SJCRH30 (cell line): ENCODE results near the gene CAPS2. TPM values are rescaled to one million over a fixed set of nuclear protein-coding genes. Genes with fewer than 3 reads are reported as not detected.
A peak's percentile ranks its signal among the peaks of the same experiment; 100 is the strongest.

ENCODE experiments used
- DNase-seq, 2 experiments: peaks; one replicate each; pipeline ENCODE4 v3.0.0-alpha.2; 2015 to 2020
- H3K27ac ChIP-seq: fragments of 250-450 bp; sonication (Bioruptor Pico); 2 replicates; pipeline ENCODE4 v1.5.1; 2020; ENCODE audit warnings: mild to moderate bottlenecking, moderate library complexity
- H3K27me3 ChIP-seq: fragments of 250-450 bp; sonication (Bioruptor Pico); 2 replicates; pipeline ENCODE4 v1.5.1; 2020; ENCODE audit warnings: mild to moderate bottlenecking, moderate library complexity
- H3K36me3 ChIP-seq: fragments of 250-450 bp; sonication (Bioruptor Pico); 2 replicates; pipeline ENCODE4 v1.5.1; 2020; ENCODE audit warnings: mild to moderate bottlenecking, moderate library complexity
- H3K4me1 ChIP-seq: fragments of 250-450 bp; sonication (Bioruptor Pico); 2 replicates; pipeline ENCODE4 v1.5.1; 2020; ENCODE audit warnings: mild to moderate bottlenecking, moderate library complexity
- H3K4me3 ChIP-seq: fragments of 250-450 bp; sonication (Bioruptor Pico); 2 replicates; pipeline ENCODE4 v1.5.1; 2020; ENCODE audit warnings: mild to moderate bottlenecking, moderate library complexity
- H3K9me3 ChIP-seq: fragments of 250-450 bp; sonication (Bioruptor Pico); replicated peaks from 2 replicates; pipeline ENCODE4 v1.5.1; 2020; ENCODE audit warnings: mild to moderate bottlenecking, moderate library complexity
- total RNA-seq: library from RNA; depleted of rRNA; stranded (reverse); fragments of >200 nt; shearing (Covaris generic); gene quantifications from 2 replicates; pipeline ENCODE4 v1.2.3, GENCODE V29; 2014

The CAPS2 gene
- total RNA-seq, 1 experiment from 2014 or later, result 1.1 TPM

- no peak for DNase-seq
- H3K4me1 ChIP-seq, result no peaks in the 10 kb centered on the region; the same call in 1 of the 2 replicates
- no peak overlapping the region for H3K4me3 ChIP-seq
- no peaks in the 10 kb centered on the region for H3K27me3 ChIP-seq
- no peak overlapping the region for H3K27ac ChIP-seq
- H3K9me3 ChIP-seq, result no peaks in the 10 kb centered on the region
- no peaks in the 10 kb centered on the region for H3K36me3 ChIP-seq
Observed at GRCh38 chr12:75327642-75328041, 2.5 kb downstream of the CAPS2 start.

GRCh38 chr12:75323663-75324062 lies 6.5 kb downstream of the CAPS2 start:
- Histone ChIP-seq H3K9me3 (no peaks in the 10 kb centered on the region), H3K4me3 (no peak overlapping the region), H3K4me1 (no peaks in the 10 kb centered on the region), H3K36me3 (no peaks in the 10 kb centered on the region), H3K27ac (no peak overlapping the region), H3K27me3 (no peaks in the 10 kb centered on the region)
- no peak for DNase-seq

- H3K4me1 ChIP-seq, result no peaks in the 10 kb centered on the region
- H3K27me3 ChIP-seq, result no peaks in the 10 kb centered on the region
- no peak for DNase-seq
- H3K27ac ChIP-seq, result no peak overlapping the region
- no peaks in the 10 kb centered on the region for H3K9me3 ChIP-seq
- H3K36me3 ChIP-seq, result no peaks in the 10 kb centered on the region
- H3K4me3 ChIP-seq, result no peak overlapping the region
Observed at GRCh38 chr12:75322464-75322863, 7.7 kb downstream of the CAPS2 start.

- H3K4me3 ChIP-seq, result no peak overlapping the region
- no peaks in the 10 kb centered on the region for H3K9me3 ChIP-seq
- no peaks in the 10 kb centered on the region for H3K36me3 ChIP-seq
- DNase-seq, result no peak
- no peaks in the 10 kb centered on the region for H3K27me3 ChIP-seq
- H3K4me1 ChIP-seq, result no peaks in the 10 kb centered on the region
- H3K27ac ChIP-seq, result no peak overlapping the region
Observed at GRCh38 chr12:75317784-75318183, 12.3 kb downstream of the CAPS2 start.

- DNase-seq, result no peak
- no peaks in the 10 kb centered on the region for H3K36me3 ChIP-seq
- H3K4me1 ChIP-seq, result no peaks in the 10 kb centered on the region
- no peaks in the 10 kb centered on the region for H3K9me3 ChIP-seq
- no peaks in the 10 kb centered on the region for H3K27me3 ChIP-seq
- H3K27ac ChIP-seq, result no peak overlapping the region
- no peak overlapping the region for H3K4me3 ChIP-seq
Observed at GRCh38 chr12:75315518-75315917, 14.6 kb downstream of the CAPS2 start.

GRCh38 chr12:75311369-75311768 lies 18.8 kb downstream of the CAPS2 start:
- no peaks in the 10 kb centered on the region for H3K27me3 ChIP-seq
- H3K36me3 ChIP-seq, result no peaks in the 10 kb centered on the region

GRCh38 chr12:75308279-75308678 lies 21.8 kb downstream of the CAPS2 start:
- DNase-seq, result no peak
- Histone ChIP-seq H3K36me3 (no peaks in the 10 kb centered on the region), H3K27ac (no peak overlapping the region), H3K27me3 (no peaks in the 10 kb centered on the region), H3K4me1 (no peaks in the 10 kb centered on the region), H3K9me3 (no peaks in the 10 kb centered on the region; the same call in 1 of the 2 replicates), H3K4me3 (no peak overlapping the region)

More at GRCh38 chr12:75311369-75311768, 18.8 kb downstream of the CAPS2 start:
- H3K4me3 ChIP-seq, result no peak overlapping the region
- DNase-seq, result no peak
- no peak overlapping the region for H3K27ac ChIP-seq
- no peaks in the 10 kb centered on the region; the same call in 1 of the 2 replicates for H3K9me3 ChIP-seq
- H3K4me1 ChIP-seq, result no peaks in the 10 kb centered on the region

GRCh38 chr12:75305412-75306332 lies 24.5 kb downstream of the CAPS2 start:
- Histone ChIP-seq H3K4me3 (no peak overlapping the region), H3K4me1 (no peaks in the 10 kb centered on the region), H3K9me3 (no peaks in the 10 kb centered on the region; the same call in 1 of the 2 replicates), H3K36me3 (no peaks in the 10 kb centered on the region), H3K27me3 (no peaks in the 10 kb centered on the region), H3K27ac (no peak overlapping the region)
- DNase-seq, result no peak

GRCh38 chr12:75302781-75303180 lies 27.3 kb downstream of the CAPS2 start:
- H3K4me3 ChIP-seq, result no peak overlapping the region
- H3K27ac ChIP-seq, result no peak overlapping the region
- no peaks in the 10 kb centered on the region; the same call in 1 of the 2 replicates for H3K9me3 ChIP-seq
- H3K4me1 ChIP-seq, result no peaks in the 10 kb centered on the region
- DNase-seq, result no peak
- H3K36me3 ChIP-seq, result no peaks in the 10 kb centered on the region
- H3K27me3 ChIP-seq, result no peaks in the 10 kb centered on the region

- no peaks in the 10 kb centered on the region for H3K4me1 ChIP-seq
- H3K36me3 ChIP-seq, result no peaks in the 10 kb centered on the region
- DNase-seq, result no peak
- no peak overlapping the region for H3K4me3 ChIP-seq
- H3K27ac ChIP-seq, result no peak overlapping the region
- no peaks in the 10 kb centered on the region for H3K9me3 ChIP-seq
- H3K27me3 ChIP-seq, result no peaks in the 10 kb centered on the region
Observed at GRCh38 chr12:75302225-75302624, 27.9 kb downstream of the CAPS2 start.

- Histone ChIP-seq H3K4me3 (no peak overlapping the region), H3K9me3 (no peaks in the 10 kb centered on the region), H3K36me3 (no peaks in the 10 kb centered on the region), H3K27me3 (no peaks in the 10 kb centered on the region), H3K4me1 (no peaks in the 10 kb centered on the region), H3K27ac (no peak overlapping the region)
- no peak for DNase-seq
Observed at GRCh38 chr12:75294797-75295196, 35.3 kb downstream of the CAPS2 start.

- Histone ChIP-seq H3K36me3 (no peaks in the 10 kb centered on the region), H3K27me3 (no peaks in the 10 kb centered on the region), H3K4me1 (no peaks in the 10 kb centered on the region), H3K4me3 (no peak overlapping the region), H3K9me3 (no peaks in the 10 kb centered on the region), H3K27ac (no peak overlapping the region)
- DNase-seq, result no peak
Observed at GRCh38 chr12:75294336-75294735, 35.8 kb downstream of the CAPS2 start.

- no peaks in the 10 kb centered on the region for H3K27me3 ChIP-seq
- DNase-seq, result no peak
- no peaks in the 10 kb centered on the region for H3K4me1 ChIP-seq
- H3K4me3 ChIP-seq, result no peak overlapping the region
- no peak overlapping the region for H3K27ac ChIP-seq
- H3K36me3 ChIP-seq, result no peaks in the 10 kb centered on the region
- H3K9me3 ChIP-seq, result no peaks in the 10 kb centered on the region
Observed at GRCh38 chr12:75291014-75291413, 39.1 kb downstream of the CAPS2 start.

- Histone ChIP-seq H3K27ac (no peak overlapping the region), H3K4me3 (no peak overlapping the region), H3K36me3 (no peaks in the 10 kb centered on the region), H3K9me3 (no peaks in the 10 kb centered on the region), H3K4me1 (no peaks in the 10 kb centered on the region), H3K27me3 (no peaks in the 10 kb centered on the region)
- DNase-seq, result peak in 1 of 2 experiments; percentile 25
Observed at GRCh38 chr12:75289753-75290152, 40.4 kb downstream of the CAPS2 start.

GRCh38 chr12:75288860-75289259 lies 41.3 kb downstream of the CAPS2 start:
- H3K27ac ChIP-seq, result no peak overlapping the region
- no peak for DNase-seq
- no peaks in the 10 kb centered on the region for H3K4me1 ChIP-seq
- H3K9me3 ChIP-seq, result no peaks in the 10 kb centered on the region
- no peaks in the 10 kb centered on the region for H3K27me3 ChIP-seq
- H3K36me3 ChIP-seq, result no peaks in the 10 kb centered on the region
- no peak overlapping the region for H3K4me3 ChIP-seq

- Histone ChIP-seq H3K27me3 (no peaks in the 10 kb centered on the region), H3K27ac (no peak overlapping the region), H3K9me3 (no peaks in the 10 kb centered on the region), H3K4me3 (no peak overlapping the region), H3K4me1 (no peaks in the 10 kb centered on the region), H3K36me3 (no peaks in the 10 kb centered on the region)
- no peak for DNase-seq
Observed at GRCh38 chr12:75275702-75276101, 54.4 kb downstream of the CAPS2 start.
